ENCODE measurements around the gene EGFL6.
A peak's percentile ranks its signal among the peaks of the same experiment; 100 is the strongest.
"Not testable (repeated sequence)": the region's sequence is repeated elsewhere in the genome, so short reads cannot be mapped to it uniquely, and the experiment has no call there.

The EGFL6 gene

DNA sequence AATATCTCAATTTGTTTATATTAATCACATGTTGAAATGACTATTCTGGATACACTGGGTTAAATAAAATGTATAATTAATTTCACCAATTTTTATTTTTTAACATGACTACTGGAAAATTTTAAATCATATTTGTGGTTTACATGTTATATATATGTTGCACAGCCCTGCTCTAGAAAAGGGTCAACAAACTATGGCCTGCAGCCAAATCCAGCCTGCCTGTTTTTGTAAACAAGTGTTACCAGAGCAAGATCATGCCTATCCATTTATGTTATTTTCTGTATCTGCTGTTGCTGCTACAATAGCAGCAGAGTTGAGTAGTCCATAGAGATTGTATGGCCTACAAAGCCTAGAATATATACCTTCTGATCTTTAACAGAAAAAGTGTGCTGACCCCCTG, 84.7 kb downstream of the EGFL6 start:
- DNase-seq: no peak

DNA sequence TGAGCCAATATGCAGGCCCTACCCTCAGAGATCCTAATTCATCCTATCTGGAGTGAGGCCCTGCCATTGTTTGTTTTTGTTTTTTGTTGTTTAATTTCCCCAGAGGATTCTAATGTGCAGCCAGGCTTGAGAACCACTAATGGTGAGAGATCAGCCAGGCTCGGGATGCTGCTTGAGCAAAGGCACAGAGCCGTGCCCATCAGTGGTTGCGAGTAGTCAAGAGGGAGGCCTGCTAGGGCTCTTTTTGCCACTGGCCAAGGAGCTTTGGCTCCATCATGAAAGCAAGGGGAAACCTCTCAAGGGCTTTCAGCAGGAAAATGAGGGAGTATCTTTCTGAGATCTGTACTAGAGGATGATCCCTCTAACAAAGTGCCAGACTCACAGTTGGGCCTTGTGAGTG, 86.3 kb downstream of the EGFL6 start:
- DNase-seq: no peak

DNA sequence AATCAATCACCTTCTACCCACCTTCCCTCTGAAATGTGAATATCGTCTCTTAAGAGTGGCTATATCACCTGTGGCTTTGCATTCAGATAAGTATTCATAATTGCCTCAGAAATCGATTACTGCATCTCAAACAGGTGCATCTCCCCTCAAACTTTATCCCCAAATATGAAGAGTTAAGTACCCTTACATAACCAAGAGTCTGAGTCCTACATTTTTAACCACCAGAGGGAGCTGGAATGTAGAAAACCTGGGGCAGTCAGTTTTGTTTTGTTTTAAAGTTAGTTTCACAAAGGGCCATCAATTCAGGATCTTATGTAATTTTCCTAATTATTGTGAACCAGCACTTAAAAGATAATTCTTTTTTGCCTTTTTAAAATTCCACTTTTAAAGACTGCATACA, 89.2 kb downstream of the EGFL6 start:
- no peak for DNase-seq

DNA sequence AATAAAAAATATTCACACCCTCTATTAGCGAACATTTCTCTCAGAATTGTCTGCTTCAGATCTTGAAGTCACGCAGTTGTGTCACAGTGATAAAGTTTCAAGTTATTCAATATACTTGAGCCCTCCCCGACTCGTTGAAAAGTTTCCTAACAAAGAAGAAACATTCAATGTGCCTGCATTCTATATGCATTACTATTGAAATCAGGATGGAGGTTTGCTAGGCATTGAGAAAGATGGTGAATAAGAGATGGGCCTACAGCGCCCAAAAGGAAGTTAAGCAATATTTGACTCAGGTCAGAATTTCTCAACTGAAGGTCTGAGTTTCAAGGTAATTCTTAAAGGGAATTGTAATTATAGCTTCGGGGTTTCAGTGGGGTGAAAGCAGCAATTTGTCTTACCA, 89.7 kb downstream of the EGFL6 start:
- no peak for DNase-seq

DNA sequence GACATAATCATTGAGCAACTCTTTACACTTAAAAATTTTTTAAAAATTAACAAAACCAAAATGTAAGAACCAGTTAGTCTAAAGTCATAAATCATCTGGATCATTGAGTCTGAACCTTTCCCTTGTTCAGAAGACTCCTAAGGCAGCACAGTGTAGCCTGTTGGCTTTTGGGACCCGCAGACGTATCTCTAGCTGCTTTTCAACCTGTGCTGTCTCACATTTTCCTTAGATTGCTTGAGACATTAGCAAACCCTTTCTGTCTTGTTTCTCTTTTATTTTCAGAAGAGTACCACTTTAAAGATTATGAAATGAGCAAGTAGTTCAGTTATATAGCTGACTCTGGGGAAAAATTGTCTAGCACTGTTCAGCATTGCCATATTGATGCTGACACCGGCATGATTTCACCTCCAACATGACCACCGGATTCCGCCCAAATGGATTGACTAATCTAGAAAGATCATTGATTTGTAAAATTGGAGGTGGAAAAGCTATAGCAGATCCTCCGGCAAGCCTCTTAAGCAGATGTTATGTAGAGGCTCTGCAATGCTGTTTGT, 92.4 kb downstream of the EGFL6 start:
- no peak for DNase-seq

DNA sequence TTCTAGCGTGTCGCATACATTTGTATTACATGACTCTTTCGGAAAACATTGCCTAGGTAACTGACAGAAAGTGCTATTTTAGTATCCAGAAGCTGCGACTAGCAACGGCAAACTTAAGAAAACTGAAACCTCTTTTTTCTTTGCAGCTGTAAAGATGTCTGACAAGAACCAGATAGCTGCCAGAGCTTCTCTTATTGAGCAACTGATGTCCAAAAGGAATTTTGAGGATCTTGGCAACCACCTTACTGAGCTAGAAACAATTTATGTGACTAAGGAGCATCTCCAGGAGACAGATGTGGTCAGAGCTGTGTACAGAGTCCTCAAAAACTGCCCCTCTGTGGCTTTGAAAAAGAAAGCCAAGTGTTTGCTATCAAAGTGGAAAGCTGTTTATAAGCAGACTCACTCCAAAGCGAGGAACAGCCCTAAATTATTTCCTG, 93.0 kb downstream of the EGFL6 start:
- DNase-seq: no peak

DNA sequence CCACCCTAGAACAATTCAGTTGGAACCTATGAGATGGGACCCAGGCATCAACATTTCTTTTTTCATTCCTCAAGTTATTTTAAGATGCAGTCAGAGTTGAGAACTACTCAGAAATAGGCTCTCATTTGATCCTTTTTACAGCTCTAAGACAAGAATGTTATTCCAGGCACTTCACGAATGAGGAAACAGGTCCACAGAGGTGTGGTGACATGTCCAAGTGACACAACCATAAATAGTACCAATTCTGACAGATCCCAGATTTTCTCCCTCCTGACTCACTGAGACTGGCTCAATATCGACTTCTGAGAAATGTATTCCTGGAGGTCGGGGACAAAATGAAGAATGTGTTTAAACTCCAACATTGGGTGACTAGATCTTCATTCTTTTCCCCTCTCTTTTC, 94.6 kb downstream of the EGFL6 start:
- no peak for DNase-seq

DNA sequence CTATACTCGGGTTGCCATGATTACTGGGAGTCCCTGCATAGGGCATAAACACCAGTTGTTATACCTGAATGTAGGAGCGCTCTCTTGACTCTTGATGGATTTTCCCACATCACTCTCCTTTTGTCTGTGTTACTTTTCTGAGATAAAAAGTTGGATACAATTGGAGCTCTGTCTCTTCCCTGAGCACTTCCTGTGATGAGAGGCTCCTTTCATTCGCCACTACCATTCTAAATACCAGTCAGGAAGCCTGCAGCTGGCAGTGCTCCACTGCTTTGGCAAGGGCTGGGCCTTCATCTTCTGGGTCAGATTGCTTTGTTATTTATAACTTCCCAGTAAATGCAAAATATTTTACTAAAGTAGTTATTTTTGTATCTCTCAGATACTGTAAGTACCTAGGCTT, 97.4 kb downstream of the EGFL6 start:
- no peak for DNase-seq

DNA sequence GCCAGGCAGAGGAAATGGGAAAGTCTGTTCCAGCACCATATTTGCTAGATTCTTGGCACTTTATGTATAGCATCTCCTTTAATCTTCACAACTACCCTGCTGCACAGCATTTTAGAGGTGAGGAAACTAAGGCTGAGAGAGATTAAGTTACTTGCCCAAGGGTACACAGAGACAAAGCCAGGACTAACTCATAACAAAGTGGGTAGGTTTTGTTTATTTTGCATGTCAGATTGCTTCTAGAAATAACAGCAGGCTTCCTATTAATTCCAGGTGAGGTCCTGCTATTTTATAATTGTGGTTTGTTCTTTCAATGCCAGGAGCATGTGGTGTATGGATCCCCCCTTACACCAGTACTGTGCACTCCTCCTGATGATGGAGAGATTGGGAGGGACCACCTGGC, 98.5 kb downstream of the EGFL6 start:
- DNase-seq: no peak

DNA sequence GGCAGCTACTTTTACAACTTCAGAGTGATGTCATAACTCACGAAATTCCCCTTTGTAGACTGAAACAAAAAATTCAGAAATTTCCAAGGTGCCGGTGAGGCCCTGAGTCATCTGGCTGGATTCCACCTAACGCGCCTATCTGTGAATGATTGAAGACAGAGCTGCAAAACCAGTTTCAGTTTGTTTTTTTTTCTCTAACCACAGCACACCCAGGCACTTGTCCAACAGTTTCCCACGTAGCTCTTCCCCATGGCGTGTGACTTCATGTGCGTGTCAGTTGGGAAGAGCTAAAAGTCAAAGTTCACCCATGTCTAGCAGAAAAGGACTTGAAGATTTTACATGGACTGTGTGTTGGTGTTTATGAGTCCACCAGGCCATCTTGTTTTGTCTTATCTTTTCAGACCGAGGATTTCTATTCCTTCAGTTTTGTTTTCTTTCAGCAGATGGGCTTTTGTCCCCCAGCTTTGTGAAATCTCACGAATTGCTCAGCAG, 99.9 kb downstream of the EGFL6 start:
- DNase-seq: peak; percentile 12

DNA sequence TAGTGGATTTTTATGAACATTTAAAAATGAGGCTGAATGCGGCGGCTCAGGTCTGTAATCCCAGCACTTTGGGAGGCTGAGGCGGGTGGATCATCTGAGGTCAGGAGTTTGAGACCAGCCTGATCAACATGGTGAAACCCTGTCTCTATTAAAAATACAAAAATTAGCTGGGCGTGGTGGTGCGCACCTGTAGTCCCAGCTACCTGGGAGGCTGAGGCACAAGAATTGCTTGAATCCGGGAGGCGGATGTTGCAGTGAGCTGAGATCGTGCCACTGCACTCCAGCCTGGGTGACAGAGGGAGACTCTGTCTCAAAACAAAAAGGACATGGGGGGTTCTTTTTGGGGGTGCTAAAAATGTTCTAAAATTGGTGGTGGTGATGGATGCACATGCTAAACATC, 100.4 kb downstream of the EGFL6 start:
- not testable (repeated sequence) for DNase-seq

DNA sequence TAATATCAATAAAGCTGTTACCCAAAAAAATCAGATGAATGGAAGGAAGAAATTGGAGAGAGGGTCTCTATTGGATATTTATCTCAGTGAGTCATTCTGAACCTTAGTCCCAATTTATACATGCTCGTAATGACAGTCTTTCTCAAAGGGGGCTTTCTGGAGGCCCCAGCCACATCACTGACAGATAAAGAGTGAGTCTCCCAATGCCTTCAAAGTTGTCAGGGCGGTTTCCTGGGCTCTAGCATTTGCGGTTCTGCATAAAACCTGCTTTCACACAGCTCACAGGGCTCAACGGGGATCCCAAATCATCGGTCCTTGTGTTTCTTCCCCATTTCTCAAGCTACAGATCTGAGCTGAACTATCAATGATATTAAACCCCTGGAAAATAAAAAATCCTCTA, 100.8 kb downstream of the EGFL6 start:
- no peak for DNase-seq

DNA sequence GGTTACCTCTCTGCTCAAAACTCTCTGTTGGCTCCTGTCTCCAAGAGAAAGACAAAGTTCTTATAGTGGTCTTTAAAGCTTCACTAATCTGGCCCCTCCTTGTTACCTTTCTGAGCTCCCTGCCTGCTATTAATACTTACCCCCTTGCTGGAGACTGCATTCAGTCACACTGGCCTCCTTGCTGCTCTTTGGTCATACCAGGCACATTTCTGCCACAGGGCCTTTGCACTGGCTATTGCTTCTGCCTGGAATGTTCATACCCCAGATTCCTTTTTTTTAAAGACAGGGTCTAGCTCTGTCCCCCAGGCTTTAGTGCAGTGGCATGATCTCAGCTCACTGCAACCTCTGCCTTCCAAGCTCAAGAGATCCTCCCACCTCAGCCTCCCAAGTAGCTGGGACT, 103.6 kb downstream of the EGFL6 start:
- no peak for DNase-seq

DNA sequence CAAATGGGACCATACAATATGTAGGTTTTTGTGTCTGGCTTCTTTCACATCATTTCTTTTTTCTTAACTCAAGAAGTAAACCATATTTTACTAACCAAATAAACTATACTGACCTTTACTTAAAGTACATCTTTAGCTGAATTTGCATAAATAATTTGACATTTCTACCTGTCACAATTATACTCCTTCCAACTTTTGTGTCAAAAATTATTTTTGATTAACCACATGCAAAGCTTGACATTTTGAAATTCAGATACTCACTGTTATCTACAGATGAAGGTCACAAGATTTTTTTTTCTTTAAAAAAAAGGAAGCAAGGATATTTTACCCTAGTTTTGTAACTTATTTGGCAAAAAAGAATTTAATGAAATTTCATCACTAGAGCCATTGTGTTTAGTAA, 107.5 kb downstream of the EGFL6 start:
- no peak for DNase-seq

DNA sequence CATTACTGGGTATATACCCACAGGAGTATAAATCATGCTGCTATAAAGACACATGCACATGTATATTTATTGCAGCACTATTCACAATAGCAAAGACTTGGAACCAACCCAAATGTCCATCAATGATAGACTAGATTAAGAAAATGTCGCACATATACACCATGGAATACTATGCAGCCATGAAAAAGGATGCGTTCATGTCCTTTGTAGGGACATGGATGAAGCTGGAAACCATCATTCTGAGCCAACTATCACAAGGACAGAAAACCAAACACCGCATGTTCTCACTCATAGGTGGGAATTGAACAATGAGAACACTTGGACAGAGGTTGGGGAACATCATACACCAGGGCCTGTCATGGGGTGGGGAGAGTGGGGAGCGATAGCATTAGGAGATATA, 110.3 kb downstream of the EGFL6 start:
- DNase-seq: not testable (repeated sequence)

DNA sequence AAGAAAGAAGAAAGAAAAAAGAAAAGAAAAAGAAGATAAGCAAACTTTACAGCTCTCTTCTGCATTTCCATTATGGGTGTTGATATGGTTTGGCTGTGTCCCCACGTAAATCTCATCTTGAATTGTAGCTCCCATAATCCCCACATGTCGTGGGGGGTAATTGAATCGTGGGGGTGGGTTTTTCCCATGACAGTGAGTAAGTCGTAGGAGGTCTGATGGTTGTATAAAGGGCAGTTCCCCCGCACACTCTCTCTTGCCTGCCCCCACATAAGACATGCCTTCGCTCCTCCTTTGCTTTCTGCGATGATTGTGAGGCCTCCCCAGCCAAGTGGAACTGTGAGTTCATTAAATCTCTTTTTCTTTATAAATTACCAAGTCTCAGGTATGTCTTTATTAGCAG, 112.2 kb downstream of the EGFL6 start:
- no peak for DNase-seq

Measured in activated CD4-positive, alpha-beta T cell treated with anti-CD3 and anti-CD28 coated beads for 1 hour (primary cell).